Neural progenitor cell (in vitro differentiated cells): ENCODE measurements around the gene ZNF574. TPM values are rescaled to one million over a fixed set of nuclear protein-coding genes. Genes with fewer than 3 reads are reported as not detected.

Experiments used
- DNase-seq: peaks from one replicate; pipeline ENCODE4 v3.0.0-alpha.2; 2016; ENCODE audit warnings: low spot score
- H2AFZ ChIP-seq: fragments of 200-600 bp; sonication (generic); replicated peaks from 2 replicates; pipeline ENCODE4 v1.6.1; 2016; ENCODE audit warnings: antibody characterized with exemption
- H3F3A ChIP-seq: fragments of 200-600 bp; sonication (generic); 2 replicates; pipeline ENCODE4 v1.6.1; 2016; ENCODE audit warnings: antibody characterized with exemption, low read depth
- H3K27ac ChIP-seq: fragments of 200-600 bp; sonication (generic); 2 replicates; pipeline ENCODE4 v1.5.1; 2016; ENCODE audit warnings: mild to moderate bottlenecking
- H3K27me3 ChIP-seq: fragments of 200-600 bp; sonication (generic); 2 replicates; pipeline ENCODE4 v1.6.1; 2016; ENCODE audit warnings: mild to moderate bottlenecking, moderate library complexity
- H3K36me3 ChIP-seq: fragments of 200-600 bp; sonication (generic); 2 replicates; pipeline ENCODE4 v1.5.1; 2016
- H3K4me1 ChIP-seq: fragments of 200-600 bp; sonication (generic); 2 replicates; pipeline ENCODE4 v1.6.1; 2016; ENCODE audit warnings: mixed run types
- H3K4me2 ChIP-seq: fragments of 200-600 bp; sonication (generic); 2 replicates; pipeline ENCODE4 v1.6.1; 2016
- H3K4me3 ChIP-seq: fragments of 200-600 bp; sonication (generic); 2 replicates; pipeline ENCODE4 v1.5.1; 2016
- H3K79me2 ChIP-seq: fragments of 200-600 bp; sonication (generic); 2 replicates; pipeline ENCODE4 v1.6.1; 2016; ENCODE audit warnings: low read depth
- H3K9ac ChIP-seq: fragments of 200-600 bp; sonication (generic); 2 replicates; pipeline ENCODE4 v1.6.1; 2016
- H3K9me3 ChIP-seq: fragments of 200-600 bp; sonication (generic); 2 replicates; pipeline ENCODE4 v1.5.1; 2016; ENCODE audit warnings: low read depth
- H4K20me1 ChIP-seq: fragments of 200-600 bp; sonication (generic); 2 replicates; pipeline ENCODE4 v1.6.1; 2016; ENCODE audit warnings: low read depth
- H3K27ac Mint-ChIP-seq: 3 replicates; pipeline ENCODE4 v1.8.0; 2021; ENCODE audit warnings: mixed read lengths
- H3K27me3 Mint-ChIP-seq: 2 replicates; pipeline ENCODE4 v1.8.0; 2022; ENCODE audit warnings: low read depth, mild to moderate bottlenecking, inconsistent platforms, moderate library complexity, mixed read lengths; ENCODE audit not compliant: insufficient read depth
- H3K36me3 Mint-ChIP-seq: 3 replicates; pipeline ENCODE4 v1.8.0; 2021; ENCODE audit warnings: mixed read lengths
- H3K4me1 Mint-ChIP-seq: 3 replicates; pipeline ENCODE4 v1.8.0; 2021; ENCODE audit warnings: mixed read lengths
- H3K4me3 Mint-ChIP-seq: 3 replicates; pipeline ENCODE4 v1.8.0; 2021; ENCODE audit warnings: mild to moderate bottlenecking, moderate library complexity, mixed read lengths
- H3K9me3 Mint-ChIP-seq: 3 replicates; pipeline ENCODE4 v1.8.0; 2020; ENCODE audit warnings: mixed read lengths
- EZH2 ChIP-seq: fragments of 200-600 bp; sonication (generic); IDR thresholded peaks from 2 replicates; pipeline ENCODE4 v1.6.1; 2017; ENCODE audit warnings: antibody characterized with exemption, mild to moderate bottlenecking, moderate library complexity
- EZH2phosphoT487 ChIP-seq: fragments of 200-600 bp; sonication (generic); IDR thresholded peaks from 2 replicates; pipeline ENCODE4 v1.6.1; 2017; ENCODE audit warnings: antibody characterized with exemption
- total RNA-seq: library from RNA; depleted of rRNA; stranded (reverse); fragments of >200 nt; gene quantifications from 2 replicates; pipeline ENCODE4 v1.2.3, GENCODE V29; 2015; ENCODE audit warnings: low replicate concordance
- TF ChIP-seq, protein P1 (sequence below): fragments of 200-600 bp; sonication (generic); IDR thresholded peaks from 2 replicates; pipeline ENCODE4 v1.5.1; 2017; ENCODE audit warnings: antibody characterized with exemption, mild to moderate bottlenecking

ZNF574 gene
- total RNA-seq, 1 donor from 2014 or later = 13.4 TPM

DNA sequence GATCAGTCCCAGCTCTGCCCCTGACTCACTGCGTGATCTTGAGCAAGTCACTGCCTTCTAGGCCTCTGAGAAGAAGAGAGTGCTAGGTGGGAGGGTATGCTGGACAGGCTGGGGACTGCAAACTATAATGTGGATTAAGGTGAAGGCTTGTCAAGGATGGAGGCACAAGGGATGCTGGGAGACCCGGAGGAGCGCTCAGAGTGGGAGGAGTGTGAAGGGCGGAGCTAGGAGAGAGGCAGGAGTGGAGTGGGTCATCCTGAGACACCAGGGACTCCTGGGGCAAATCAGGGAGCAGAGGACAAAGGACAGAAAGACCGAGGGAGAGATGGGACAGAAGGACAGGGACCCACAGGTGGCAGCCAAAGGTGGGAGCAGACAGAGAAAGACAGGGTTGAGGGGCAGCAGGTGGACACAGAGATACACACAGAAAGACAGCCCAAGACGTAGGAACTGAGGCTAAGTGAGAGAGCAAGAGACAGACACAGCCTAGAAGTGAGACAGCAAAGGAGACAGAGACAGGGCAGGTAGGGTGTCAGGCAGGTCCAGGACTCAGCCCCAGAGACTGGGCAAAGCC, 8.6 kb upstream of the ZNF574 start:
- Histone ChIP-seq H3K36me3 (no peaks in the 10 kb centered on the region), H3F3A (peaks cover 10% of the 10 kb centered on the region), H3K4me3 (peak overlapping the region; percentile 64), H3K27me3 (no peaks in the 10 kb centered on the region), H3K27ac (no peak overlapping the region), H3K9ac (no peak overlapping the region), H3K79me2 (peaks cover 38% of the 10 kb centered on the region), H3K4me1 (peaks cover 20% of the 10 kb centered on the region), H4K20me1 (peaks cover 35% of the 10 kb centered on the region), H3K9me3 (no peaks in the 10 kb centered on the region), H3K4me2 (peak overlapping the region; percentile 83), H2AFZ (no peak overlapping the region)
- Mint-ChIP-seq H3K4me1 (peaks cover 10% of the 10 kb centered on the region), H3K9me3 (no peaks in the 10 kb centered on the region), H3K4me3 (no peak overlapping the region), H3K27me3 (peaks cover 8% of the 10 kb centered on the region), H3K27ac (no peak overlapping the region), H3K36me3 (no peaks in the 10 kb centered on the region)
- no peak for DNase-seq
- TF ChIP-seq EZH2phosphoT487 = no peak
- TF ChIP-seq EZH2 = no peak
- TF ChIP-seq, protein P1, sequence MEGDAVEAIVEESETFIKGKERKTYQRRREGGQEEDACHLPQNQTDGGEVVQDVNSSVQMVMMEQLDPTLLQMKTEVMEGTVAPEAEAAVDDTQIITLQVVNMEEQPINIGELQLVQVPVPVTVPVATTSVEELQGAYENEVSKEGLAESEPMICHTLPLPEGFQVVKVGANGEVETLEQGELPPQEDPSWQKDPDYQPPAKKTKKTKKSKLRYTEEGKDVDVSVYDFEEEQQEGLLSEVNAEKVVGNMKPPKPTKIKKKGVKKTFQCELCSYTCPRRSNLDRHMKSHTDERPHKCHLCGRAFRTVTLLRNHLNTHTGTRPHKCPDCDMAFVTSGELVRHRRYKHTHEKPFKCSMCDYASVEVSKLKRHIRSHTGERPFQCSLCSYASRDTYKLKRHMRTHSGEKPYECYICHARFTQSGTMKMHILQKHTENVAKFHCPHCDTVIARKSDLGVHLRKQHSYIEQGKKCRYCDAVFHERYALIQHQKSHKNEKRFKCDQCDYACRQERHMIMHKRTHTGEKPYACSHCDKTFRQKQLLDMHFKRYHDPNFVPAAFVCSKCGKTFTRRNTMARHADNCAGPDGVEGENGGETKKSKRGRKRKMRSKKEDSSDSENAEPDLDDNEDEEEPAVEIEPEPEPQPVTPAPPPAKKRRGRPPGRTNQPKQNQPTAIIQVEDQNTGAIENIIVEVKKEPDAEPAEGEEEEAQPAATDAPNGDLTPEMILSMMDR = no peak

DNA sequence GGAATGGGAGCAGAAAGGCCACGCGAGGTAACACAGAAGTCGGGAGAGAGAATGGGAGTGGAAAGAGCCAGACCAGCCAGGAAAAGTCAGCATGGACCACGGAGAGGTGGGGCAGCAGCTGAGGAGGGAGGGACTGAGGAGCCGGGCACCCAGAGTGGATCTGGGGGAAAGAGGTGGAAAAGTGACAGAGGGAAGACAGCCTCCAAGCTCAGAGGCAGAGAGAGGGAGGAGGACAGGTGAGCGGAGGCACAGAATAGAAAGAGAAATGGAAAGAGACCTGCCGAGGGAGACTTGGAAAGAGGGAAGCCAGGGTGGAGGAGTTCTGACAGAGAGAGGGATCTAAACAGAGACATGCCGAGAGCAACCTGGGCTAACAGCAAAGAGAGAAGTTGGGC, 7.6 kb upstream of the ZNF574 start:
- Histone ChIP-seq H3K4me2 (peak overlapping the region; percentile 83), H3F3A (peaks cover 16% of the 10 kb centered on the region), H2AFZ (no peak overlapping the region), H4K20me1 (peaks cover 35% of the 10 kb centered on the region), H3K4me1 (peaks cover 20% of the 10 kb centered on the region), H3K4me3 (peak overlapping the region; percentile 64), H3K36me3 (no peaks in the 10 kb centered on the region), H3K9me3 (no peaks in the 10 kb centered on the region), H3K27me3 (no peaks in the 10 kb centered on the region), H3K9ac (no peak overlapping the region), H3K27ac (no peak overlapping the region), H3K79me2 (peaks cover 38% of the 10 kb centered on the region)
- TF ChIP-seq, protein P1 = no peak
- no peak for TF ChIP-seq EZH2phosphoT487
- no peak for TF ChIP-seq EZH2
- no peak for DNase-seq
- Mint-ChIP-seq H3K27me3 (peaks cover 5% of the 10 kb centered on the region), H3K27ac (no peak overlapping the region), H3K36me3 (no peaks in the 10 kb centered on the region), H3K4me3 (no peak overlapping the region), H3K4me1 (peaks cover 10% of the 10 kb centered on the region), H3K9me3 (no peaks in the 10 kb centered on the region)

DNA sequence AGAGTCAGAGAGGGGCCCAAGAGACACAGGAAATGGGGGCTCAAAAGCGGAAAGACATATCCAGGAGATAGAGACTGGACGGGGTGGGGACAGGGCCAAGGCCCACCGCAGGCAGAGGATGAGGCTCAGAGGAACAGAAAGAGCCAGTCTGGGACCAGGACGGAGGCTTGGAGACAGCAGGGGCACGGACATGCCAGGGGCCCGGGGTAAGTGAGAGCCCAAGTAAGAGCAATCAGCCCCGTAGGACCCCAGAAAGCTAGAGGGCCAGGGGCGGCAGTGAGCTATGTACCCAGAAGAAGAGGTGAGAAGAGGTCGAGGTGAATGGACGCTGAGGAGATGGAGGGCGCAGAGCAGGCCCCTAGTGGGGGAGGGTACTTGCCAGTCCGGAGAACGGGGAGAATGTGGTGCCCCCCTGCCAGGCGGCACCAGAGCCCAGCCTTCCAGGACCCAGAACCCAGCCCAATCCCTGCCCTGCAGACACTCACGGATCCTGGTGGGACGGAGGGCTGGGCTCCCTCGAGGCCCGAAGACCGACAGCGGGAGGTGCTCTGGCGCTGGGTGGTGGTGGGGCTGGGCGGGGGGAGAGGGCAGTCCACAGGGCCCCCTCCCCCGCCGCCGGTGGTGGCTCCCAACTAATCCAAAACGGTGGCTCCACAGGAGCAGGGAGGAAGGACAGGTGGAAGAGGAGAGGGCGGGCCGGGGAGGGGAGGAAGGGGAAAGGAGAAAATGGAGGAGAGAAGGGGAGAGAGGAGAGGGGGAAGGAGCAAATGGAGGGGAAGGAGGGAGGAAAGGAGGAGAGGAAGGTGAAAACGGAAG, 7.0 kb upstream of the ZNF574 start:
- peak overlapping the region; percentile 64 for H3K4me3 ChIP-seq
- H3K36me3 ChIP-seq = no peaks in the 10 kb centered on the region
- Mint-ChIP-seq H3K36me3 (no peaks in the 10 kb centered on the region), H3K4me3 (peak overlapping the region; percentile 47), H3K27me3 (peaks cover 5% of the 10 kb centered on the region), H3K9me3 (no peaks in the 10 kb centered on the region), H3K27ac (no peak overlapping the region), H3K4me1 (peaks cover 10% of the 10 kb centered on the region)
- peaks cover 35% of the 10 kb centered on the region for H4K20me1 ChIP-seq
- H2AFZ ChIP-seq = no peak overlapping the region
- no peak overlapping the region for H3K27ac ChIP-seq
- no peak for TF ChIP-seq EZH2phosphoT487
- no peak for TF ChIP-seq EZH2
- TF ChIP-seq, protein P1 = no peak
- DNase-seq = peak; percentile 50
- H3K27me3 ChIP-seq = no peaks in the 10 kb centered on the region
- H3K79me2 ChIP-seq = peaks cover 38% of the 10 kb centered on the region
- peak overlapping the region; percentile 83 for H3K4me2 ChIP-seq
- no peaks in the 10 kb centered on the region for H3K9me3 ChIP-seq
- H3K9ac ChIP-seq = peak overlapping the region; percentile 17
- H3K4me1 ChIP-seq = peaks cover 20% of the 10 kb centered on the region
- H3F3A ChIP-seq = peaks cover 17% of the 10 kb centered on the region
